ENCODE results near the gene MAGI1. TPM values are rescaled to one million over a fixed set of nuclear protein-coding genes. Genes with fewer than 3 reads are reported as not detected.

Gene MAGI1
- total RNA-seq, 4 donors from 2014 or later = 42.4 to 71.6 (median 50.2) TPM

DNA sequence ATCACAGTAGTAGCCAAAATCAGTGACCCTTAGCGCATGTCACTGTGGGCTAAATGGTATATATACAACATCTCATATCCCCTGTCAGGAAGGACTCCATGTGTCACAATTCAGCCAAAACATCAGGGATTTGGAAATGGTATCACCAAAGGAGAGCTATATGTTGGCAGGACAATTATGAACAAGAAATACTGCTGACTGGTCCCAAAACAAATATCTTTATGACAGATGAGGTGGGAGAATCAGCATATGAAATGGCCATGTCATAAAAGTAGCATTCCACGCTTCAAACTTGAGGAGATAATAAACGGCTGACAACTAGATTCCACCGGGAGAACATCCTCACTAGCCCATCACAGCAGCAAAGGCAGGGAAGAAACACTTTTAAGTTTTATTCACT lies 158.4 kb downstream of the MAGI1 start:
- DNase-seq (ENCODE audit: low spot score in 2 of 2) = no peak
- TF ChIP-seq POLR2A (IDR thresholded peaks at IDR 0.05) = no peak
- TF ChIP-seq, protein P1, sequence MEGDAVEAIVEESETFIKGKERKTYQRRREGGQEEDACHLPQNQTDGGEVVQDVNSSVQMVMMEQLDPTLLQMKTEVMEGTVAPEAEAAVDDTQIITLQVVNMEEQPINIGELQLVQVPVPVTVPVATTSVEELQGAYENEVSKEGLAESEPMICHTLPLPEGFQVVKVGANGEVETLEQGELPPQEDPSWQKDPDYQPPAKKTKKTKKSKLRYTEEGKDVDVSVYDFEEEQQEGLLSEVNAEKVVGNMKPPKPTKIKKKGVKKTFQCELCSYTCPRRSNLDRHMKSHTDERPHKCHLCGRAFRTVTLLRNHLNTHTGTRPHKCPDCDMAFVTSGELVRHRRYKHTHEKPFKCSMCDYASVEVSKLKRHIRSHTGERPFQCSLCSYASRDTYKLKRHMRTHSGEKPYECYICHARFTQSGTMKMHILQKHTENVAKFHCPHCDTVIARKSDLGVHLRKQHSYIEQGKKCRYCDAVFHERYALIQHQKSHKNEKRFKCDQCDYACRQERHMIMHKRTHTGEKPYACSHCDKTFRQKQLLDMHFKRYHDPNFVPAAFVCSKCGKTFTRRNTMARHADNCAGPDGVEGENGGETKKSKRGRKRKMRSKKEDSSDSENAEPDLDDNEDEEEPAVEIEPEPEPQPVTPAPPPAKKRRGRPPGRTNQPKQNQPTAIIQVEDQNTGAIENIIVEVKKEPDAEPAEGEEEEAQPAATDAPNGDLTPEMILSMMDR (IDR thresholded peaks at IDR 0.05) = no peak
- intact Hi-C loops (cut with DNase I; ENCODE audit: low total_unique reads) = no loop called here
- no peak overlapping the region for H3K4me3 ChIP-seq (ENCODE audit: low read depth, poor library complexity, severe bottlenecking)
- WGBS, 2 donors = 77 to 88% methylated on average over 4 of the region's 4 CpGs

DNA sequence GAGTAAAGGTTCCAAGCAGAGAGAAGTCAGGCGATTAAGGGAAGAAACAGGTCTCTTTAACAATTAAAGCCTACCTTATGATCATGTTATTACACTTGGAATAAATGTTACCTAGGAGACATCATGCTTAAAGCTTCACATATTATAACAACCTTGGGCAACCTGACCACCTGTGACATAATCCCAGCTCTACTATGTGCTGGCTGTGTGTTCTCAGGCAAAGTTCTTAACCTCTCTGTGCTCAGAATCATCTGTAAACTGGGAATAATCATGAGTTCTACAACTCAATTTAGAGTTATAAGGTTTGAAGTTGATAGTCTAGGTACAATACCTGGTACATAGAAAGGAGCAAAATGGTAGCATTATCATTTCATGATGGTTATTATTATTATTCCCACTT lies 159.3 kb downstream of the MAGI1 start:
- WGBS, 2 donors = 88 to 94% methylated on average over 1 of the region's 1 CpG
- intact Hi-C loops (cut with DNase I; ENCODE audit: low total_unique reads) = no loop called here
- no peak for DNase-seq (ENCODE audit: low spot score in 2 of 2)

DNA sequence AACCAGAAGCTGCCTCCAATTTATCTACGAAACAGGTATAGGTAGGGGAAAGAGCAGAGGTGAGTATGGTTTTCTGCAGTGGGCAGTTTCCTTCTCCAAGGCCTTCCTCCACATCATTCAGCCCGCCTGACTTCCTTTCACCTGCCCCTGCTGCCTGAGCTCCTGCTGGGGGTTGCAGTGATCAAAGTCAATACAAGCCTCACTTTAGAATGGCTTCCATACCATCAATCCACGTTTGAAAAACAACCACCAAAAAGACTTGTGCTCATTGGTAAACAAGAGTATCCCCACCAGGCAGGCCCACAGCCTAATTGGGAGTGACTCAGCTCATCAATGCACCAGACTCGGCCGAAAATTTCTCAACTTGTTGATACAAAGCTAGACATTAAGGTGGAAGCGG lies 159.9 kb downstream of the MAGI1 start:
- 60 to 76% methylated on average over 6 of the region's 6 CpGs for WGBS, 2 donors

More for the DNA sequence above, 159.3 kb downstream of the MAGI1 start:
- H3K4me3 ChIP-seq (ENCODE audit: low read depth, poor library complexity, severe bottlenecking) = no peak overlapping the region
- TF ChIP-seq POLR2A (IDR thresholded peaks at IDR 0.05) = no peak

DNA sequence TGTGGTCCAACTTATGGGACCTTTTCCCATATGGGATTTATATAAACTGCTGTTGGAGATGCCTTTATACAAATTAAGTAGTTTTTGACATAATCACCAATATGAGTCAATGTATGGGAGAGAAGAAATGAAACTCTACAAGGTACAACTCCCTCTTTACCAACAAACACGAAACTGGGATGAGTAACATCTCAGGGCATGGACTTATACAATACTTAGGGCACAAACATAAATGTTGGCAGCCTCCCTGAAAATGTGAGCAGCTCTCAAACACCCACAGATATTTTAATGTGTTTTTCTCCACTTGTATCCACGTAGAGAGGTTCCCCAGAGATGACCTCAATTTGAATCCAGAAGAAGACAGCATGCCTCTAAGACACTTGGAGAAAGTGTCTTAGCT lies 161.6 kb downstream of the MAGI1 start:
- TF ChIP-seq POLR2A (IDR thresholded peaks at IDR 0.05) = no peak
- TF ChIP-seq, protein P1 (IDR thresholded peaks at IDR 0.05) = no peak
- DNase-seq (ENCODE audit: low spot score in 2 of 2) = no peak
- no peak overlapping the region for H3K4me3 ChIP-seq (ENCODE audit: low read depth, poor library complexity, severe bottlenecking)
- intact Hi-C loops (cut with DNase I; ENCODE audit: low total_unique reads) = no loop called here
- 53 to 56% methylated on average over 2 of the region's 2 CpGs for WGBS, 2 donors

More for the DNA sequence above, 159.9 kb downstream of the MAGI1 start:
- no peak overlapping the region for H3K4me3 ChIP-seq (ENCODE audit: low read depth, poor library complexity, severe bottlenecking)
- intact Hi-C loops (cut with DNase I; ENCODE audit: low total_unique reads) = no loop called here
- no peak for DNase-seq (ENCODE audit: low spot score in 2 of 2)
- TF ChIP-seq, protein P1 (IDR thresholded peaks at IDR 0.05) = no peak
- TF ChIP-seq POLR2A (IDR thresholded peaks at IDR 0.05) = no peak

DNA sequence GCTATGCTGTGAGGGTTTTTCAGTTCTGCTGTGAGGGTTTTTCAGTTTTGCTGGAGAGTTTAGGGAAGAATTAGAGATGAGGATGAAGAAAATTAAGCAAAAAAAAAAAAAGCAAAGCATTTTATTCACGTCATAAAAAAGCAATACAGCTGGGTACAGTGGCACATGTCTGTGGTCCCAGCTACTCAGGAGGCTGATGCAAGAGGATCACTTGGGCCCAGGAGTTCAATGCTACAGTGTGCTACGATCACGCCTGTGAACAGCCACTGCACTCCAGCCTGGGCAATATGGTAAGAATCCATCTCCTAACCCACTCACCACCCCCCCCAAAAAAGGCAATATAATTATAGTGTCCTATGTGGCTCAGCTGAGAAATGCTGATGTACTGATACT lies 162.7 kb downstream of the MAGI1 start:
- TF ChIP-seq, protein P1 (IDR thresholded peaks at IDR 0.05) = no peak
- no peak for TF ChIP-seq POLR2A (IDR thresholded peaks at IDR 0.05)
- WGBS, 2 donors = 85 to 91% methylated on average over 3 of the region's 3 CpGs
- intact Hi-C loops (cut with DNase I; ENCODE audit: low total_unique reads) = no loop called here
- no peak overlapping the region for H3K4me3 ChIP-seq (ENCODE audit: low read depth, poor library complexity, severe bottlenecking)
- no peak for DNase-seq (ENCODE audit: low spot score in 2 of 2)

DNA sequence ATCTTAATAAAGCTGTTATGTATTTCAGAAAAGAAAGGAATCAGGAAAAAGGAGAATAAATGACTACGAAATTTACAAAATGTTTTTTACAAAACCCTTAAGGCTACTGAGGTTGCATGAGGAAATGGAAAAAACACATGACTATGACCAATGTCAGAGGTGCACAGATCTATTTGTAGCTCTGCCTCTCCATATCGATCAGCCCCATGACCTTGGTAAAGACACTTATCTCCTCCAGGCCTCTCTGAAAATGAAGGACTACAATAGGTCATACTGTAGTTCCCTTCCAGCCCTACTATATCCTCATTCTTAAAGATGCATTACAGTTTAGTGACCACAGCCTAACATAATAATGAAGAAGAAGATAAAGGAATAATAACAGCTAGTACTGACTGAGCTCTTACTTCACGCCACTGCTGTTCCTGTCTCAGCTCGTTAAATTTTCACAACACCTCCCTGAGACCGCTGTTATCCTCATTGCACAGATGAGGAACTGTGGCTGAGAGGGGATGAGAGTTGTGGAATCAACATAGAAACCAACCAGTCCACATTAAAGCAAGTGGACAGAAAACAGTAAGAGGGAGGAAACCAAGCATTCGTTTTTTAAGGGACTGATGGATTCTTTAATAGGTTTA lies 163.2 kb downstream of the MAGI1 start:
- intact Hi-C loops (cut with DNase I; ENCODE audit: low total_unique reads) = no loop called here
- no peak for DNase-seq (ENCODE audit: low spot score in 2 of 2)
- H3K4me3 ChIP-seq (ENCODE audit: low read depth, poor library complexity, severe bottlenecking) = no peak overlapping the region
- TF ChIP-seq POLR2A (IDR thresholded peaks at IDR 0.05) = no peak
- TF ChIP-seq, protein P1 (IDR thresholded peaks at IDR 0.05) = no peak
- WGBS, 2 donors = 63 to 65% methylated on average over 6 of the region's 6 CpGs

Data from lower leg skin (tissue), 4 donors.